Glomerular visceral epithelial cell (primary cell): ENCODE results near the gene NCEH1.

Experiments used
- DNase-seq: peaks from one replicate; pipeline ENCODE4 v3.0.0-alpha.2; 2016; ENCODE audit errors: extremely low spot score

The NCEH1 gene

DNA sequence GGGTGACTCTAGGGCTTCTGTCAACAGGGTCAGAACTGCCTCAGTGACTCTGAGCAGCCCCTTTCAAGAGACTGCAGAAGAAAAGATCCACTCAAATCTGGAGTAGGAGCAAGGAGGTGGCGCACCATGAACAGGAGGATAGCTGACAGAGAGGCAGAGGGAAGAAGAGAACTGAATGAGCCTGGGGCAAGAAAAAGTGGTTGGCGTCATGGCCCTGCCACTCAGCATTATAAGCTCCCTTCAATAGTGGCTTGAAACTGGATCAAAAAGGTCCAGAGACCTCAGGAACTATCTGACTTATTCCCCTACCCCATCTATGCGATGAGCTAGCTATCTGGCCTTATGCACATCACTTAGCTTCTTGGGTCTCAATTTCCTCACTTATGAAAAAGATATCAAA is 66.6 kb downstream of the NCEH1 start:
- no peak for DNase-seq

DNA sequence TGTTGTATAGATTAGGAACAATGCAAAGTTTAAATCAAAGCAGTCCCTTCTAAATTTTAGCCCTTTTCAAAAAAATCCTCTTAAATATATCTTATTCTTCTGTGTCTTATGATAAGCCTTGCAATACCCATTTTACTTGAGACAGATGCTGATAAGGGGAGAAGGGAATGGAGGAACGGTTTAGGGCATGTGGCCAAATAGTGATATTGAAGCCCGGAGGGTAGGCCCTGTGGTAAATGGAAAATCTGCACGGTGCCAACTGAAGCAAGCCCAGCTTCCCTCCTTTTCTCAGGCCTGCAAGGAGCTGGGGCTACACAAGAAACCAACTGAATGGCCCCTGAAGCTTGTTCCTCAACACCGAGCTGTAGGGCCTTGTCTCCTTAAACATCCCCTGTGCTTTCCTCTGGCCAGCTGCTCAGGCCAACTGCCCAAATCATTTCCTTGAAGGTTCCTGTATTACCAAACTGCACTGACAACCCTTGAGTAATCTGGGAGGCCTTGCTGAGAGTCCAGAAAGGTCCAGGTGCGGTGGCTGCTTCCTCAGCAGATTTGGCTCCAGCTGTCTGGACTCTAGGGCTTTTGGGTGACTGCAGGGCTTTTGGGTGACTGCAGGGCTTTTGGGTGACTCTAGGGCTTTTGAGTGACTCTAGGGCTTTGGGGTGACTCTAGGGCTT is 67.2 kb downstream of the NCEH1 start:
- no peak for DNase-seq

DNA sequence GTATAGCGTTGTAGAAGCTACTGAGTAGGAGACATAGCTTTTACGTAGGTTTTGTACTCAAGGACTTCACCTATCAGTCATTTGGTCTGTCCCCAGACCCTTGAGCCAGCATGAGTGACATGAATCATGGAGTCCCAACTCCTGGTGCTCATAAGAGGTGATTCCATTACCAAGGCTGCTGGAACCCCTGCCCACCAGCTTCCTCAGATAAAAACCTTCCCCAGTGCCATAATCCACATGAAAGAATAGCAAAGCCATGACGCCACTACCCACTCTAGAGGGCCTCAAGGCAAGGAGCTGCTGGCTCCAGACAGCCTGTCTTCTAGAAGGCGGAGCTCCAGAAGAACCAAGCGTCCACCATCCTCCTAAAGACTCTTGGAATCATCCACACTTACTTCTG is 69.6 kb downstream of the NCEH1 start:
- no peak for DNase-seq

DNA sequence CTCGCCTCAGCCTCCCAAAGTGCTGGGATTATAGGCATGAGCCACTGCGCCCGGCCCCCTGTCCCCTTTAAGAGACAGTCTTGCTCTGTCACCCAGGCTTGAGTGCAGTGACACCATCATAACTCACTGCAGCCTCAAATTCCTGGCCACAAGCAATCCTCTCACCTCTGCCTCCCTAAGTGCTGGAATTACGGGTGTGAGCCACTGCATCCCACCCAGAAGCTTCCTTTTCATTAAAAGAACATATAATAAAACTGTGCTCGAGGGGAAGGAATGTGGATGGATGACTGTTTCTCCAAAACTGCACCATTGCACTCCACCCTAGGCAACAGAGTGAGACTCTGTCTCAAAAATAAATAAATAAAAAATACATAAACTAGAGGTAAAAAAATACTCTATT is 70.1 kb downstream of the NCEH1 start:
- DNase-seq: no peak

DNA sequence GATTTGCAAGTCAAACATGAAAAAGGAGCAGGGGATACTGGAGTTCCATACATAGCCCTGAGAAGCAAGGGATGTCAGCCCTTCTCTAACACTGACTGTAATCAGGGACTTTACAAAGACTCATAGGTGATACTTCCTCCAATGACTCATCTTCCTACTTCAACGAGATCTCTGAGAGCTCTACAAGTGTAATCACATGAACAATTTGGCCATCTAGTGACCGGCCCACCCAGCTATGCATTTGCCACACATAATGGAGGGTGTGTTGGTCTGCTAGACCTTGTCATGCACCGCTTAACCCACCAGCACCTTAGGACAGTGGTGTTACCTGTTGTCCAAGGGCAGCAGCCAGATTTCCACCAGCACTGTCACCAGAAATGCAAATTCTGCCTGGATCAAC is 75.3 kb downstream of the NCEH1 start:
- peak; percentile 68 for DNase-seq

DNA sequence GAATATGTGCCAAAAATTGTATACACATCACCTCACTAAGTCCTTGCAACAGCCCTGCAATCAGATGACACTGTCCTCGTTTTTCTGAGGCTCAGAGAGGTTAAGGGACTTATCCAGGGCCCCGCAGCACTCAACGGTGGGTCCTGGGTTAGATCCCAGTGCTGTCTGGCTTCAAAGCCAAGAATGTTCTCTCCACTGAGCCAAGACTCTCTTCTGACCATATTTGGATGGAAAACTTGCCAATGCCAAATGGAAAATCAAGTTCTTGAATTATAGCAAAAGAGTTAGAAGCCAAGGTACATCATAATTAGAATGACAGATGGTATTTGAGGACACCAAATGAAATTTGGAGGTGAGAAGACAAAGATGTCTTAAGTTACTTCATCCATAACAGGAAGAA is 75.9 kb downstream of the NCEH1 start:
- DNase-seq: no peak

DNA sequence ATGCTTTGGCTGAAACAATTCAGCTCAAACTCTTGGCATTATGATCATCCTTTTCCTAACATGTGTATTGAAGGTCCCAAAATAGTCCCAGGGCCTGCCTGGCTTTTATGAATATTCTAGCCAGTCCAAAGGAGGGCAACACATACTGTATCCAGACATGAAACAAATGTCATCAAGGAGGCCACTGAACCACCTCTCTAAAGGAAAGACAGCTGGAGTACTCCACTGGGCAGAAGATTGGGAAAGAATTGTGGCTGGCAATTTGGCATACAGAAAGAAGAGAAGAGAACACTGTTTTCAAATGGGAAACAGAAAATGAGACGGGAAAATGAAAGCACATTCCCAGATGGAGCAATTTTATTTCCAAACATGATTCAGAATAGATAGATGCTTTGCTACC is 80.6 kb downstream of the NCEH1 start:
- no peak for DNase-seq

DNA sequence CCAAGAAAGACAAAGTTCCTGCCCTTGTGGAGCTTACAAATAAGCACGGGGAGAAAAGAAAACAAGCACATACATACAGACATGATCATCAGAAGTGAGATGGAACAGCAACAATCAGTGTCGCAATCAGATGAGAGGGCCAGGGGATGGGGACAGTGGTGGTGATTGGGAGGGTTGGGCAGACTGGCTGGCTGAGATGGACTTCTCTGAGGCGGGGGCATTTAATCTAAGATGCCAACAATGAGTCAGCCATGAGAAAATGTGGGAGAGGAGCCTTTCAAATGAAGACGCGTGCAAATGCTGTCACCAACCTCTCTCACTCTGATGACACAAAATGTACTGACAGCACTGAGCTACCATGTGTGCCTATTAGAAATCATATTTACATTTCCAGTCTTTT is 81.4 kb downstream of the NCEH1 start:
- no peak for DNase-seq

DNA sequence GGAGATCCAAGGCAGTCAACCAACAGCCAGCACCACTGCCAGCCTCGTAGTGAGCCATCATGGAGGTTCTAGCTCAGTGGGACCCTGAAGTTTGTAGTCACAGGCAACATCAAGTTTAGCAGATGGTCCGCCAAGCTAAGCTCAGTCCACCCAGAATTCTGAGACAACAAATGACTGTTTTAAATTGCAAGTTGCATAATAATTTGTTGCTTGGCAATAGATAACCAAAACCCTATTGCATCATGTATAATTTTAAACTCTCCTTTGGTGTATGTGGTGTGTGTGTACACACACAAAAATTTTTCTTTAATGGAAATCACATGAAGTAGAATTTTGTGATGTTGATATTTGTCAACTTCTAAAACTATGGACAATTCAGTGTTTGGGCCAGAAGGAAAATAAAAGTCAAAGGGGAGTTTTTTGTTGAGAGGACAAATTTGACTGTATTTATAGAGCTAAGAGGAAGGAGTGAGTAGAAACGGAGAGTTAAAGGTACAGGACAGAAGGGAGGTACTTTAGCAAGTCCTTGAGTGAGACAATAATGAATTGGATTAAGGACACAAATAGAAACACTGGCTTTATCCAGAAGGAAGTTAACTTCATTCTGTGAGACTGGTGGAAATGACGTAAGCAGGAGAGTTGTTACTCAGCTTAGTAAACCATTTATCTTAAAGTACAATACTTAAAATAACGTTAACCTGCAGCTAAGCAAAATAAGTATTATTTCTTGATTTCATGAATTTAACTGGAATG is 83.6 kb downstream of the NCEH1 start:
- DNase-seq: peak; percentile 29

DNA sequence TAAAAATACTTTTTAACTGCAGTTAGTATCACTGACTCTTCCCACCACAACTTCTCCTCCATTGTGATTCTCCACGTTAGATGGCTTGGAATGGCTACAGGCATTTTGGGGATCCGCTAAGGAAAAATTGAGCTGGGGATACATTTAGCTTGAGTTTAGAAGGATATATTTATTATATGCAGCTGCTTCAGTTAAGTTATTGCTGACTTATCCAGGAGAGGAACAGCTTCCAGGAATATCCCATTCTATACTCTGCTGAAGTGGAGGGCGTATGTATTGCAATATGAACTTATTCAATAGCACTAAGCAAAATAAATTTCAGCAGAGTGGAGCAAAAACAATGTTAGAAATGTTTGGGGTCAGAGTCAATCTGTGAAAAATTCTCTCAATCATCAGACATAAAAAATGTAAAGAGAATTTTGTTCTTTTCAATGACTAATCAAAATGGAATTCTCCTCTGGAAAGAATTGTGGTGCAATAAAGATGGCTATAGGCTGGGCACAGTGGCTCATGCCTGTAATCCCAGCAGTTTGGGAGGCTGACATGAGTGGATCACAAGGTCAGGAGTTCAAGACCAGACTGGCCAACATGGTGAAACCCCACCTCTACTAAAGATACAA is 84.7 kb downstream of the NCEH1 start:
- peak; percentile 71 for DNase-seq

DNA sequence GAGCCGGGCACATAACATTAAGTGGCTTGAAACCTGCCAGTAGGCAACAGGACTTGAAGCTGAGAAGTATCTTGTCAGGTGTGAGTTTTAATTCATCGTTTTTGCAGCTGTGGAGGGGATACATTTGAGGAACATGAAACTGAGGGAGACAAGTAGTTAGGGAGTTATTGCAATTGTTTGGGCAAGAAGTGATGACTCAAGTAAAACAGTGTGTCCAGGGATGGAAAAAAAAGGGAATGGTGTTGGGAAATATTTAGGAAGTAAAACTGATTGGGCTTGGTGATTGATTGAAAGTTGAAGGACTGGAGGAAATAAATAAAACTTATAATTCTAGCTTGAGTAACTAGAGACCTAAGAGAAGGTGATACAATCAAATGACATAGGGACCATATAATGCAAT is 85.5 kb downstream of the NCEH1 start:
- DNase-seq: no peak

DNA sequence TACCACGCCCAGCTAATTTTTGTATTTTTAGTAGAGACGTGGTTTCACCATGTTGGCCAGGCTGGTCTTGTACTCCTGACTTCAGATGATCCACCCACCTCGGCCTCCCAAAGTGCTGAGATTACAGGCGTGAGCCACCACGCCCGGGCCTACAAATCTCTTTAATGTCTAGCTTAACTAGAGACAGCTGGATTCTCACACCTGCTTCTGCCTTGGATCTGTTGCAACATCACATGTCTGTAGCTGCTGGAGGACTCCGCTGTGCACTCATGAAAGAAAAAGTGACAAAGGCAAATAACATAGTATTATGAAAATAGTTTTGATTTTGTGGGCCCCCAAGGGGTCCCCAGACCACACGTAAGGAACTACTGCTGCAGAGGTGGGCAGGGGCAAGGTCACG is 85.9 kb downstream of the NCEH1 start:
- no peak for DNase-seq

DNA sequence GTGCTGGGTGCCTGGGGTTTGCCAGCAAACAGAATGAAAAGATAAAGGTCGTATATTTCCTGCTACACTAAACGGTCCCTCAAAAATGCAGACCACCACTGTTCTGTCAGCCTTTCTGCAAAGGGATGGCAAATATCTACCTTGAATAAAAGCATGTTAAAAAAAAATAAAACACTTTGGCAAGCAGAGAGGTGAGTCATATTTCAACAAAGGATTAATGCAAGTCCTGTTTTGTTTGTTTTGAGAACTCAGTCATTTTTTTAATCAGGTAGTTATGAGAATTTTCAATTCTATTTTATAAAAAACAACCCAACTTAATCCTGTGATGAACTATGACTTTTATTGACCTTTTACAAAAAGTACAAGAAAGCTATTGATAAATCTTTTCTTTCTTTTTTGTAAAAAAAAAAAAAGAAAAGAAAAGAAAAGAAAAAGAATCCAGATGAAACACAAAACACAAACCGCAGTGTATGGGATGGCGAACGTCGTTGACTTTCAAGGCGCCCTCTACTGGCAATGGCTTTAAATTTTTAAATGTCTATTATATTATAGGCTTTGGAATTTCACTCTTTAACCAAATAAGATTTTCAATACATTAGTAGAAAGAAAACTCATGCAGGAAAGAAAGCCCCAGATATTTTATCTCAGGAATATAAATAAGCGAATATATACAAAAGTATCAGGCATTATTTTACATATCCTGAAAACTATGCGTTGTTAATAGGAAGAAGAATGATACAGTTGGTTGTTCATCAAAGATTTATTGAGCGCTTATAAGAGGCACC is 87.8 kb downstream of the NCEH1 start:
- peak; percentile 62 for DNase-seq

DNA sequence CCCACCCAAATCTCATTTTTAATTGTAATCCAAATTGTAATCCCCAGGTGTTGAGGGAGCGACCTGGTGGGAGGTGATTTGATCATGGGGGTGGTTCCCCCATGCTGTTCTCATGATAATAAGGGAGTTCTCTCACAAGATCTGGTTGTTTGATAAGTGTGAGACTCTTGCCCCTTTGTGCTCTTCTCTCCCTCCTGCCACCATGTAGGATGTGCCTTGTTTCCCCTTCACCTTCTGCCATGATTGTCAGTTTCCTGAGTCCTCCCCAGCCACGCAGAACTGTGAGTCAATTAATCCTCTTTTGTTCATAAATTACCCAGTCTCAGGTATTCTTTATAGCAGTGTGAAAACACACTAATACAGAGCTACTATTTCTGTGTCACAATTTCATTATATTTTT is 88.7 kb downstream of the NCEH1 start:
- no peak for DNase-seq

DNA sequence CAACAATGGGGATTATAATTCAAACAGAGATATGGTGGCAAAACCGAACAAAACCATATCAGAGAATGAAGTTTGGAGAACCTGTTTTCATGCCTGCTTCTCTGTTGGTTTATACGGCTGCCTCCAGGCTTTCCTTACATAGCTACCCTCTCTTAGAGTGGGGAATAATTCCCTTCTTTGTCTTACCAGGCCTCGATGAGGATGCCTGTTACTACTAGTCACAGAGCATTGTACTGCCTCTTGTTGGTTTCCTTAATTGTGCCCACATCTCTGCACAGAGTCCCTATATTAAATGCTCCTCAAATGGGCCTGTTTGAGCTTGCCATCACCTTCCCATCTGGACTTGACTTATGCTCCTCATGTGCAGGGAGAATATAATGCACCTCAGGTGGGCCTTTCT is 92.9 kb downstream of the NCEH1 start:
- no peak for DNase-seq

DNA sequence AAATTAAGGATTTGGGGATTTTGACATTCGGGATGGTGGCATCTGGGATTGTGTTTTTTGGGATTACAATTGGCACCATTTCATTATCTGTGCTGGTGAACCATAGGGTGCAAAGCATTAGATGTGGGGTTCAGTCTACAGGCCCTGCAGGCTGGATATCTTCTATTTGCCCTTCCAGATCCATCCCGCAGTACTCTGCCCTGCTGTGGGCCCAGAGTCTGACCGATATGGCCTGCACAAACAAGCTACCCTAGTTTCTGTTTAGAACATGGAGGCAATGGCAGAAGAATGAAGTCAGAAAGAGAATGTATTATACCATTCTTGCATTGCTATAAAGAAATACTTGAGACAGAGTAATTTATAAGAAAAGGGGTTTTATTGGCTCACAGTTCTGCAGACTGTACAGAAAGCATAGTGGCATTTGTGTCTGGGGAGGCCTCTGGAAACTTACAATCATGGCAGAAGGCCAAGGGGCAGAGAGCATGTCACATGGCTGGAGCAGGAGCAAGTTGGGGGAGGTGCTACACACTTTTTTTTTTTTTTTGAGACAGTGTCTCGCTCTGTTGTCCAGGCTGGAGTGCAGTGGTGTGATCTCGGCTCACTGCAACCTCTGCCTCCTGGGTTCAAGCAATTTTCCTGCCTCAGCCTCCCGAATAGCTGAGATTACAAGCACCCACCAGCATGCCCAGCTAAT is 93.7 kb downstream of the NCEH1 start:
- DNase-seq: no peak

DNA sequence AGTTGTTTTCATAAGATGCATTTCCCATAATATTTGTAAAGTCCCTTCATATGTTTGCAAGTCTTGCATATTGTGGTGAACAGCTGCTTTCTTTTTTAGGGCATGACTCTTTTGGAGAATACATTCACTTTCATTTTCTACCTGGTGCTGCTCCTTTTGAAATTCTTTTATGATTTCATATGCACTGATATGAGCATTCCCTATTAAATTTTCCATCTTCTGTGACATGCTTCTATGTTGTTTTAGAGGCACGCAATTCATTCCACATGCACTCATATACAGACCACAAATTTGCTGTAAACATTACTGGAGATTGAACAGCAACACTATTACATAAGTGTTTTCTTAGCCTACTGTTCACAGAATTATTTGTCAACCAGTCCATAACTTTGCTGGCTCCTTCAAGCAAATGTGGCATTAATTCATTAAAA is 94.8 kb downstream of the NCEH1 start:
- DNase-seq: no peak

DNA sequence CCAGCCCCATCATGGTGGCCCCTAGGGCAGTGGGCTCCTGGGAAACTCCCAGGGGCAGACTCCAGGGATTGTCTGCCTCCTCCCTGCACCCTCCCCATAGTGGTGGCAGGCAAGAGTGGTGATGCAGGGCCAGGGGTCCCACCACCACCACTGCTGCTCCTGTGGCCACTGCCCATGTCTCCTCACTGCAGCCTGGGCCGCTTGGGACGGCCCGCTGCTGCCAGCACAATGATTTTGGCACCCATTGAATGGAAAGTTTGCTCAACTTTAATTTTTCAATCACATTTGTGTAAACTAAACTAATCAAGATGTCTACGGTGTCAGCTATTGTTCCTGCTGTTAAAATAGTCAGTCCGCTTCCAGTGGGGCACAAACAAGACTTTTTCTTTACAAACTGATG is 95.6 kb downstream of the NCEH1 start:
- DNase-seq: no peak

DNA sequence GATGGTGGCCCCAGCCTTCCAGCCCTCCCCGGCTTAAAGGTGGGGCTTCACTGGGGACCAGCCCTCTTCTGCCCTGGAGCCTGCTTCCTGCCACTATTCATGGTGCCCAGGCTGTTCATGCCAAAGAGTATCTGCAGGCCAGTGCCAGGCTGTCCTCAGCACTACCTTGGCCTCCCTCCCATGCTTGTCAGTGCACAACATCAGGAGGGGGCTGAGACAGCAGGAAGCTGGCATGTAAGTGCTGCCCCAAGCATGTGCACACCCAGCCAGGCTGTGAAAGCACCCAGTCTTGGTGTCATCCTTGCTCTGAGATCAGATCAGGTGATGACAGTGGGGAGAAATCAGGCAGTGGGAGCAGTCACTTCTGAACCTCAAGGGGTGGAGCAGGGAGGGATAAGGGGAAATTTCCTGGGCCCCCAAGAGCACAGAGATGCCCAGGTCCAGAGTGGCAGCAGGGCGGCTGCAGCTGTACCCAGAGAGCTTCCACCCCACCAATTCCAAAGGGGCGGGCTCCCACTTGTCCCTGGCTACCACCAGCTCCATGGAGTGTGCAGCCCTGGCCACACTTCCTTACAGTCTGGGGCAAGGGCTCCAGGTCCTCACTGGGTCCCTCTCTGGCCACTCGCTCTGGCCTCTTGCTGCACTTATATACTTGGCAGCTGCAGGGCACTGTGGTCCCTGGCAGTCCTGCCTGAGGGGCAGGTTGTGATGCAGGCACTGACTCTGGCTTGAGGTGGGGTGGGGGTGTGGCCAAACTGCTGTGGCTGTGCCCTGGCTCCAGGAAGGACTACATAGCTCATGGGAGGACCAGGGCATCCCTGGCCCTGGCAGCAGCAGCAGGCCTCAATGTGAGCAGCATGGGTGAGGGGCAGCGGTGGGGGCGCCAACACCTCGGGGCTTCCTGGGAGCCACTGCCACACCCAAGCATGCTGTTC is 96.3 kb downstream of the NCEH1 start:
- no peak for DNase-seq

DNA sequence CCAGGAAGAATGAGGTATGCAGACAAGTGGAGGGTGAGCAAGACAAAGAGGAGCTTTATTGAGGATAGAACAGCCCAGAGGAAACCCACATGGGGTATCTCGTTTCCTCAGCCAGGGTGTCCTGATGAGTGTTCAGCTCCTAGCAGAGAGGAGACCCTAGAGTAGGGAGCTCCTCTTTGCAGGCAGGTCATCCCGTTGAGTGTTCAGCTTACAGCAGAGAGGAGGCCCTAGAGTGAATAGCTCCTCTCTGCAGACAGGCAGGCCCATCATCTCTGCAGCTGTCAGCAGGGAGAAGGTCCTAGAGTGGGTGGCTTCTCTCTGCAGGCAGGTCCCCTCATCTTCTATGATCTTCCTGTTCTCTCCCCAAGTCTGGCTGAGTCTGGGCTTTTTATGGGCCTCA is 97.0 kb downstream of the NCEH1 start:
- no peak for DNase-seq
